ENCODE data around the gene SBK3. TPM values are rescaled to one million over a fixed set of nuclear protein-coding genes. Genes with fewer than 3 reads are reported as not detected.
"Not testable (repeated sequence)": the region's sequence is repeated elsewhere in the genome, so short reads cannot be mapped to it uniquely, and the experiment has no call there.

SBK3 gene
- total RNA-seq, 1 donor from 2014 or later, result 1.8 TPM

DNA sequence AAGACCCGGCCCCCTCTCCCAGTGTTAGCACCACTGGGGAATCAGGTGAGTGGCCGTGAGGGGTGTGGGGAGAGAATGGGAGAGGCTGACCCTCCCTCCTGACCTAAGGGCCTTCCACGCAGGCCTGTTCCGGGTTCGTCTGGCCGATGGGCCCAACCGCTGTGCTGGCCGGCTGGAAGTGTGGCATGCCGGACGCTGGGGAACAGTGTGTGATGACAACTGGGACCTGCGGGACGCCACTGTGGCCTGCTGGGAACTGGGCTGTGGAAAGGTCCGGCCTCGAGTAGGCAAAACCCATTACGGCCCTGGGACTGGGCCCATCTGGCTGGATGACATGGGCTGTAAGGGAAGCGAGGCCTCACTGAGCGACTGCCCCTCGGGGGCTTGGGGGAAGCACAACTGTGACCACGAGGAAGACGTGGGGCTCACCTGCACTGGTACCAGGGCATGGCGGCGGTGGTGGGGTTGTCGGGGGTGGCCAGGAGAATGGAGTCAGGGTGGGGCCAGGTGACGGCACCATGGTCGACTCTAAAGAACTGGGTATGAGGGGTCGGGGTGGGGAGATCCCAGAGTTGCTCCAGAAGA lies 44.9 kb downstream of the SBK3 start:
- no peaks in the 10 kb centered on the region for H3K9me3 ChIP-seq
- intact Hi-C loops (cut with DNase I), result loop anchor here (5.0 kb wide), 1 partner anchor 358 kb away; no protein-coding TSS in a partner anchor
- no peak overlapping the region for H3K4me3 ChIP-seq
- no peak for ATAC-seq
- DNase-seq, result no peak
- no peaks in the 10 kb centered on the region for H3K36me3 ChIP-seq
- H3K27me3 ChIP-seq, result no peaks in the 10 kb centered on the region
- no peaks in the 10 kb centered on the region for H3K4me1 ChIP-seq
- TF ChIP-seq, protein P1, sequence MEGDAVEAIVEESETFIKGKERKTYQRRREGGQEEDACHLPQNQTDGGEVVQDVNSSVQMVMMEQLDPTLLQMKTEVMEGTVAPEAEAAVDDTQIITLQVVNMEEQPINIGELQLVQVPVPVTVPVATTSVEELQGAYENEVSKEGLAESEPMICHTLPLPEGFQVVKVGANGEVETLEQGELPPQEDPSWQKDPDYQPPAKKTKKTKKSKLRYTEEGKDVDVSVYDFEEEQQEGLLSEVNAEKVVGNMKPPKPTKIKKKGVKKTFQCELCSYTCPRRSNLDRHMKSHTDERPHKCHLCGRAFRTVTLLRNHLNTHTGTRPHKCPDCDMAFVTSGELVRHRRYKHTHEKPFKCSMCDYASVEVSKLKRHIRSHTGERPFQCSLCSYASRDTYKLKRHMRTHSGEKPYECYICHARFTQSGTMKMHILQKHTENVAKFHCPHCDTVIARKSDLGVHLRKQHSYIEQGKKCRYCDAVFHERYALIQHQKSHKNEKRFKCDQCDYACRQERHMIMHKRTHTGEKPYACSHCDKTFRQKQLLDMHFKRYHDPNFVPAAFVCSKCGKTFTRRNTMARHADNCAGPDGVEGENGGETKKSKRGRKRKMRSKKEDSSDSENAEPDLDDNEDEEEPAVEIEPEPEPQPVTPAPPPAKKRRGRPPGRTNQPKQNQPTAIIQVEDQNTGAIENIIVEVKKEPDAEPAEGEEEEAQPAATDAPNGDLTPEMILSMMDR (IDR thresholded peaks at IDR 0.05), result no peak
- no peak overlapping the region for H3K27ac ChIP-seq

GRCh38 chr19:55498246-55498840 lies 47.0 kb downstream of the SBK3 start:
- Histone ChIP-seq H3K36me3 (no peaks in the 10 kb centered on the region), H3K4me1 (no peaks in the 10 kb centered on the region), H3K4me3 (no peak overlapping the region), H3K27ac (no peak overlapping the region), H3K27me3 (peaks cover 3% of the 10 kb centered on the region), H3K9me3 (no peaks in the 10 kb centered on the region)
- TF ChIP-seq, protein P1 (IDR thresholded peaks at IDR 0.05), result no peak
- ATAC-seq (no peak), DNase-seq (no peak)
- intact Hi-C loops (cut with DNase I), result no loop called here

DNA sequence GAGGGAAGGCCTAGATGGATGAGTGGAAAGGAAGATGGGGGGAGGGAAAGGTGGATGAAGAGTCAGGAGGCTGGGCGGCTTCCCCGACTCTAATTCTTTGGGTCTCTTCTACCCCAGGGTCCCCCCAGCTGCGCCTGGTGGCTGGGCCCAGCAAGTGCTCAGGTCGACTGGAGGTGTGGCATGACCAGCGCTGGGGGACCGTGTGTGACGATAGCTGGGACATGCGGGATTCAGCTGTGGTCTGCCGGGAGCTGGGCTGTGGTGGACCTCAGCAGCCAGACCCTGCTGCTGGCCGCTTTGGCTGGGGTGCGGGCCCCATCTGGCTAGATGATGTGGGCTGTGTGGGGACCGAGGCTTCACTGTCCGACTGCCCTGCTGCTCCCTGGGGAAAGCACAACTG lies 47.6 kb downstream of the SBK3 start:
- no peaks in the 10 kb centered on the region for H3K9me3 ChIP-seq
- H3K4me3 ChIP-seq, result no peak overlapping the region
- H3K36me3 ChIP-seq, result no peaks in the 10 kb centered on the region
- H3K27me3 ChIP-seq, result peaks cover 6% of the 10 kb centered on the region
- no peaks in the 10 kb centered on the region for H3K4me1 ChIP-seq
- ATAC-seq (no peak), DNase-seq (no peak)
- intact Hi-C loops (cut with DNase I), result no loop called here
- TF ChIP-seq, protein P1 (IDR thresholded peaks at IDR 0.05), result no peak
- H3K27ac ChIP-seq, result no peak overlapping the region

GRCh38 chr19:55496820-55497219 lies 48.5 kb downstream of the SBK3 start:
- H3K36me3 ChIP-seq; H3K27me3 ChIP-seq; H3K4me3 ChIP-seq; DNase-seq; H3K9me3 ChIP-seq; H3K27ac ChIP-seq; H3K4me1 ChIP-seq; ATAC-seq; intact Hi-C loops (cut with DNase I): not testable (repeated sequence)

DNA sequence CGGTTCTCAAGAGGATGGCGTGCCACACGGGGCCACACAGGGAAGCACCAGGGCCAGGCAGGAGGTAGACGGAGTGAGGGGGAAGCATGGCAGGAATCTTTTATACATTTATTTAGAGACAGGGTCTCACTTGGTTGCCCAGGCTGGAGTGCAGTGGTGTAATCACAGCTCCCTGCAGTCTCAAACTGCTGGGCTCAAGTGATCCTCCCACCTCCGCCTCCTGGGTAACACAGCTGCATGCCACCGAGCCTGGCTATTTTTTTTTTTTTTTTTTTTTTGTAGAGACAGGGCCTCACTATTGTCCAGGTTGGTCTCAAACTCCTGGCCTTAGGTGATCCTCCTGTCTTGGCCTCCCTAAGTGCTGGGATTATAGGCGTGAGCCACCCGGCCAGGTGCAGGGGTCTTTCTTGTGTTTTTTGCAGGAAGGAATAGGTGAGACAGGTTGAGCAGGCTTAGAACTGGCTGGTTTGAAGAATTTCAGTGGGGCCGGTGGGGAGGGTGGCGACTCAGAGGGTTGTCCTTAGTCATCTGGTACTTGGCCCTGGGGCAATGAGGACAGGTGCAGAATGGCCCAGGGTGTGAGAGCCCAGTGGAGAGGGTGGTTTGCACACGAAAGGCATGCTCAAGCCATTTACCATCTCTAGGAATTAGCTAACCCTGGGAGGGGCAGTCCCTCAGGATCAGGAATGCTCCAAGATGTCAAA lies 49.5 kb downstream of the SBK3 start:
- no peak for DNase-seq
- intact Hi-C loops (cut with DNase I), result no loop called here
- H3K27ac ChIP-seq, result no peak overlapping the region
- H3K36me3 ChIP-seq, result no peaks in the 10 kb centered on the region
- no peaks in the 10 kb centered on the region for H3K9me3 ChIP-seq
- no peak for ATAC-seq
- TF ChIP-seq, protein P1 (IDR thresholded peaks at IDR 0.05), result no peak
- no peaks in the 10 kb centered on the region for H3K4me1 ChIP-seq
- peaks cover 6% of the 10 kb centered on the region for H3K27me3 ChIP-seq
- H3K4me3 ChIP-seq, result no peak overlapping the region

GRCh38 chr19:55494172-55494761 lies 51.1 kb downstream of the SBK3 start:
- Histone ChIP-seq H3K4me3 (peak overlapping the region; percentile 26), H3K9me3 (no peaks in the 10 kb centered on the region), H3K4me1 (no peaks in the 10 kb centered on the region), H3K36me3 (no peaks in the 10 kb centered on the region), H3K27me3 (peaks cover 6% of the 10 kb centered on the region), H3K27ac (peak overlapping the region; percentile 63)
- intact Hi-C loops (cut with DNase I), result no loop called here
- no peak for DNase-seq
- TF ChIP-seq, protein P1 (IDR thresholded peaks at IDR 0.05), result no peak
- peak; percentile 13 for ATAC-seq
